Caco-2 (cell line): ENCODE measurements around the gene FAP. TPM values are rescaled to one million over a fixed set of nuclear protein-coding genes. Genes with fewer than 3 reads are reported as not detected.

Experiments used
- BruUV-seq: library from RNA; stranded (reverse); fragments of 400-500 nt; replicated peaks from 2 replicates; lab custom pipeline; 2021; lab: Mats Ljungman, UMichigan
- CTCF ChIA-PET: fragments of 300-600 bp; sonication (Branson Sonifier 250); formaldehyde crosslinking; loops from one replicate; lab custom pipeline; 2022; ENCODE audit warnings: antibody characterized with exemption; lab: Charles Lee
- POLR2A ChIA-PET: fragments of 300-600 bp; sonication (Branson Sonifier 250); formaldehyde crosslinking; loops from one replicate; lab custom pipeline; 2022; ENCODE audit warnings: antibody characterized with exemption; lab: Charles Lee
- DNase-seq, 2 experiments: peaks; one replicate each; pipeline versions ENCODE4 v3.0.0 to v3.0.0-alpha.2; 2020 to 2022
- H3K27me3 ChIP-seq: replicated peaks from 2 replicates; pipeline ENCODE4 v1.6.0; 2011; ENCODE audit warnings: low read length; ENCODE audit not compliant: control insufficient read depth, insufficient read depth
- H3K36me3 ChIP-seq: 2 replicates; pipeline ENCODE4 v1.5.1; 2011; ENCODE audit warnings: low read length; ENCODE audit not compliant: control insufficient read depth, insufficient read depth
- H3K4me1 ChIP-seq: fragments of 250-450 bp; sonication (Bioruptor Pico); 2 replicates; pipeline ENCODE4 v1.5.1; 2020; ENCODE audit warnings: mild to moderate bottlenecking
- H3K4me3 ChIP-seq: 2 replicates; pipeline ENCODE4 v1.5.1; 2011; ENCODE audit warnings: low read depth, mild to moderate bottlenecking, control low read depth, low read length
- H3K9me3 ChIP-seq: fragments of 250-450 bp; sonication (Bioruptor Pico); 2 replicates; pipeline ENCODE4 v1.5.1; 2020; ENCODE audit warnings: mild to moderate bottlenecking, moderate library complexity
- H3K27ac Mint-ChIP-seq: one replicate; pipeline ENCODE4 v1.8.0; 2022; ENCODE audit warnings: mixed read lengths; ENCODE audit not compliant: unreplicated experiment
- H3K27me3 Mint-ChIP-seq: one replicate; pipeline ENCODE4 v1.8.0; 2022; ENCODE audit warnings: mixed read lengths; ENCODE audit not compliant: insufficient read depth, unreplicated experiment
- H3K36me3 Mint-ChIP-seq: one replicate; pipeline ENCODE4 v1.8.0; 2022; ENCODE audit warnings: mild to moderate bottlenecking, mixed read lengths; ENCODE audit not compliant: insufficient read depth, unreplicated experiment
- H3K4me1 Mint-ChIP-seq: one replicate; pipeline ENCODE4 v1.8.0; 2022; ENCODE audit warnings: low read depth, mixed read lengths; ENCODE audit not compliant: unreplicated experiment
- H3K4me3 Mint-ChIP-seq: one replicate; pipeline ENCODE4 v1.8.0; 2022; ENCODE audit warnings: mild to moderate bottlenecking, moderate library complexity, mixed read lengths; ENCODE audit not compliant: unreplicated experiment
- H3K9me3 Mint-ChIP-seq: one replicate; pipeline ENCODE4 v1.8.0; 2022; ENCODE audit warnings: mixed read lengths; ENCODE audit not compliant: unreplicated experiment
- intact Hi-C: fragments of 100-400 bp; cut with micrococcal nuclease; formaldehyde crosslinking; loops from one replicate; pipeline ENCODE4 v1.10.0; 2022; ENCODE audit not compliant: unreplicated experiment
- total RNA-seq: library from RNA; stranded (reverse); gene quantifications from 2 replicates; pipeline ENCODE4 v1.2.3, GENCODE V29; 2022
- TF ChIP-seq, protein P1 (sequence below), 2 experiments: fragments of 200-600 bp in 1 of 2; IDR thresholded peaks; 1 replicate in 1 of 2; 2 replicates in 1 of 2; pipeline versions ENCODE4 v1.5.1 to v1.8.0; 2011 to 2022; ENCODE audit warnings: antibody characterized with exemption in 1 of 2, control low read depth in 1 of 2, inconsistent platforms in 1 of 2, low read depth in 1 of 2, low read length in 1 of 2, mild to moderate bottlenecking in 1 of 2, moderate library complexity in 1 of 2; ENCODE audit not compliant: insufficient read depth in 1 of 2, severe bottlenecking in 1 of 2, unreplicated experiment in 1 of 2

The FAP gene
- total RNA-seq, 1 experiment from 2014 or later: not detected

- Histone ChIP-seq H3K27me3 (no peaks in the 10 kb centered on the region), H3K4me1 (no peaks in the 10 kb centered on the region), H3K4me3 (no peak overlapping the region), H3K9me3 (no peaks in the 10 kb centered on the region), H3K36me3 (no peaks in the 10 kb centered on the region)
- Mint-ChIP-seq H3K4me3 (no peak overlapping the region), H3K9me3 (no peaks in the 10 kb centered on the region), H3K27ac (no peak overlapping the region), H3K27me3 (peaks cover 4% of the 10 kb centered on the region), H3K36me3 (no peaks in the 10 kb centered on the region), H3K4me1 (no peaks in the 10 kb centered on the region)
- TF ChIP-seq, protein P1, sequence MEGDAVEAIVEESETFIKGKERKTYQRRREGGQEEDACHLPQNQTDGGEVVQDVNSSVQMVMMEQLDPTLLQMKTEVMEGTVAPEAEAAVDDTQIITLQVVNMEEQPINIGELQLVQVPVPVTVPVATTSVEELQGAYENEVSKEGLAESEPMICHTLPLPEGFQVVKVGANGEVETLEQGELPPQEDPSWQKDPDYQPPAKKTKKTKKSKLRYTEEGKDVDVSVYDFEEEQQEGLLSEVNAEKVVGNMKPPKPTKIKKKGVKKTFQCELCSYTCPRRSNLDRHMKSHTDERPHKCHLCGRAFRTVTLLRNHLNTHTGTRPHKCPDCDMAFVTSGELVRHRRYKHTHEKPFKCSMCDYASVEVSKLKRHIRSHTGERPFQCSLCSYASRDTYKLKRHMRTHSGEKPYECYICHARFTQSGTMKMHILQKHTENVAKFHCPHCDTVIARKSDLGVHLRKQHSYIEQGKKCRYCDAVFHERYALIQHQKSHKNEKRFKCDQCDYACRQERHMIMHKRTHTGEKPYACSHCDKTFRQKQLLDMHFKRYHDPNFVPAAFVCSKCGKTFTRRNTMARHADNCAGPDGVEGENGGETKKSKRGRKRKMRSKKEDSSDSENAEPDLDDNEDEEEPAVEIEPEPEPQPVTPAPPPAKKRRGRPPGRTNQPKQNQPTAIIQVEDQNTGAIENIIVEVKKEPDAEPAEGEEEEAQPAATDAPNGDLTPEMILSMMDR (IDR thresholded peaks at IDR 0.05; ENCODE audit: insufficient read depth in 1 of 2, low read depth in 1 of 2, low read length in 1 of 2, severe bottlenecking in 1 of 2, unreplicated experiment in 1 of 2): no peak
- CTCF ChIA-PET: no interaction called here
- POLR2A ChIA-PET: no interaction called here
- BruUV-seq: no TSS peak
- intact Hi-C loops: no loop called here
- no peak for DNase-seq
Observed at GRCh38 chr2:162253435-162253834, 10.2 kb upstream of the FAP start.

GRCh38 chr2:162252153-162252552 lies 8.9 kb upstream of the FAP start:
- Histone ChIP-seq H3K4me3 (no peak overlapping the region), H3K27me3 (no peaks in the 10 kb centered on the region), H3K9me3 (no peaks in the 10 kb centered on the region), H3K36me3 (no peaks in the 10 kb centered on the region), H3K4me1 (no peaks in the 10 kb centered on the region)
- no peak overlapping the region for H3K27ac Mint-ChIP-seq
- no peaks in the 10 kb centered on the region for H3K36me3 Mint-ChIP-seq
- no TSS peak for BruUV-seq
- no peak for DNase-seq
- peaks cover 4% of the 10 kb centered on the region for H3K27me3 Mint-ChIP-seq
- intact Hi-C loops: no loop called here
- H3K4me3 Mint-ChIP-seq: no peak overlapping the region
- no peaks in the 10 kb centered on the region for H3K9me3 Mint-ChIP-seq
- TF ChIP-seq, protein P1 (IDR thresholded peaks at IDR 0.05; ENCODE audit: insufficient read depth in 1 of 2, low read depth in 1 of 2, low read length in 1 of 2, severe bottlenecking in 1 of 2, unreplicated experiment in 1 of 2): no peak
- H3K4me1 Mint-ChIP-seq: no peaks in the 10 kb centered on the region
- POLR2A ChIA-PET: no interaction called here
- CTCF ChIA-PET: no interaction called here

- POLR2A ChIA-PET: no interaction called here
- no peak overlapping the region for H3K4me3 ChIP-seq
Observed at GRCh38 chr2:162245781-162246180, 2.5 kb upstream of the FAP start.

More at GRCh38 chr2:162245781-162246180, 2.5 kb upstream of the FAP start:
- no peak for DNase-seq
- peaks cover 10% of the 10 kb centered on the region for H3K27me3 Mint-ChIP-seq
- H3K36me3 ChIP-seq: no peaks in the 10 kb centered on the region
- no TSS peak for BruUV-seq
- H3K27ac Mint-ChIP-seq: no peak overlapping the region
- no peaks in the 10 kb centered on the region for H3K9me3 ChIP-seq
- no peaks in the 10 kb centered on the region for H3K36me3 Mint-ChIP-seq
- TF ChIP-seq, protein P1 (IDR thresholded peaks at IDR 0.05; ENCODE audit: insufficient read depth in 1 of 2, low read depth in 1 of 2, low read length in 1 of 2, severe bottlenecking in 1 of 2, unreplicated experiment in 1 of 2): no peak
- CTCF ChIA-PET: no interaction called here
- no peaks in the 10 kb centered on the region for H3K27me3 ChIP-seq
- H3K9me3 Mint-ChIP-seq: no peaks in the 10 kb centered on the region
- no peaks in the 10 kb centered on the region for H3K4me1 ChIP-seq
- no peaks in the 10 kb centered on the region for H3K4me1 Mint-ChIP-seq
- H3K4me3 Mint-ChIP-seq: no peak overlapping the region
- intact Hi-C loops: no loop called here
